ENCODE results near the gene CBX4.
A peak's percentile ranks its signal among the peaks of the same experiment; 100 is the strongest.

CBX4 gene

DNA sequence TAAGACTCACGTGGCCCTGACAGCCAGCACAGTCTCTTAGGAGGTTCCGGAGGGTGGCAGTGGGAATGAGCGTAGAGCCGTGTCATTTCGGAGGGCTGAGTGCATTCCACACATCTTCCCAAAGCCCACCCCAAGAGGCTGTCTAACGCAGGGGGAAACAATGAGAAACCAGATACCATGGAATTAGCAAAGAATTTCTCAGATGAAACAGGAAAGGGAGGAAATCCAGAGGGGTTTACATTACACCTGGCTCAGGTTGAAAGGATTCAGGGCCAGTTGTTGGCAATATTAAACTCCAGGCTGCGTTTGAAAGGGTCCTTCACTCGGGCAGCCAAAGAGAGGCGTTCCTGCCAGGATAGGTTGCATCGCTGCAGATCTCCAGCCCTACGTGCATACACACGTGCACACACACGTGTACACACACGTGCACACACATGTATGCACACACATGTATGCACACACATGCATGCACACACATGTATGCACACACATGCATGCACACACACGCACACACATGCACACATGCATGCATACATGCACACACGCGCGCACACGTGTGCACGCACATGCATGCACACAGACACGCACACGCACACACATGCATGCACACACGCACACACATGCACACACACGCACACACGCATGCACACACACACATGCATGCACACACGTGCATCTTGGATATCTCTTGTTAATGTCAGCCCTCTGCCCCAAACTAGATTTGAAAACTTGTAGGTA is 12.2 kb downstream of the CBX4 start:
- DNase-seq, result no peak

DNA sequence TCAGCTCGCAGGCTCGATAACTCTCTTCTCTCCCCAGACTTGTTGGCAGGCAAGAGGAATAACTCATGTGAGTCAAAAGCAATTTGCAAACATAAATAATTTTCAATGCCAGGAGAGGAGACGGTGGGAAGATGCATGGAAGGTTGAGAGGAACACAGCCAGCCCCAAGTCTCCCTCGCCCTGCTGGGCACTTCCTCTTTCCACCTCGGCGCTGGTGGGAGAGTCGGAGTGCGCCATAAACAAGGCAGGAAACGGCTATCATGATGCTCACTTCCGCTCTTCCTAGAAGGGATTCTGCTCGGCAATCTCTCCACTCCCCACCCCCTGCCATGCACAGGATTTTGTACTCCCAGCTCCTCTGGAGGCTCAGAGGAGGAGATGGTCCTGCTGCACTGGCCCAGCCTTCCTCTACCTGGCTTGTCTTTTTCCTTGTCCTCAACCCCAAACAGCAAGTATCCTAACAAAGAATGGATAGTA is 13.0 kb downstream of the CBX4 start:
- no peak for DNase-seq

DNA sequence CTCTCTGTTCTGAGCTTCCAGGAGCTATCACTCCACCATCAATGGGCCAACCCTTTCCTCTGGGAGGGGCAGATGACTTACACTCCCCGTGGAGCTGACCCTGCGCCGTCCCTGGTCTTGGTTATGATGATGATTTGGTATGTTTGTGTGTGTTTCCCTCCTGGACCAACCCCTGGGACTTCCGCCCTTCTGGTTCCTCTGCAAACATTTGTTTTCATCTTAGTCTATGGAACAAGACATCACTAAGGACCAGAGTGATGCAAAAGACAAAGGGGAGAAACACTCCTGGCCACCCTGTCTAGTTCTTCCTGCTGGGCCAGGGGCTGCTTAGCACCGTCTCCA is 13.7 kb downstream of the CBX4 start:
- DNase-seq, result no peak

DNA sequence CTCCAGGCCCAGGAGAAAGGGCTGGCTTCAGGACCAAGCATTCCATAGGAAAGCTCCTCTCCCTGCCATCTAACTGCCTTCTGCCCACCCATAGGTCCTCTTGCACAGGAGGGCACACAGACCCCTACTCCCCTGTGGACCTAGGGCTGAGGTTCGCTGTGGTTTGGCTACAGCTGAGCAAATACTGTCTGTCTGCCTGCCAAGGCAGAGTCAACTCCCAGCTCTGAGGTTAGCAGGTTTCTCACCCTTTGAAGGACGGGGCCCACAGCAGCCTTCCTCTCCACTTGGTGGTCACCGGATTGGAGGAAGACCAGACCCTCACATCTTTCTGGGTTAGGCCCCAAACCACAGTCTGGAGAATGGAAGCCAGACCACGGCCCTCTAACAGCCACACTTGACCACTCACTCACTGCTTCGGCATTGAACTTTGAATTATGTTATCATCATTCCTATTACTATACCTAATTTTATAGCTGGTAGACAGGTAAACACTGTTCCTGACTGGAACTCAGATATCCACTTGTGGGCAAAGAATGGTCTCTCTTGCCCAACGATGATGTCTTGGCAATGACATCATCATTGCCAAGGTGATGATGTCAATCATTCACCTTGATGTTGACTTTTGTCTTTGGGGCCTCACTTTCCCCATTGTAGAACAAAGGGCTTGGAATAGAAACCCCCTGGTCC is 14.2 kb downstream of the CBX4 start:
- DNase-seq, result no peak

DNA sequence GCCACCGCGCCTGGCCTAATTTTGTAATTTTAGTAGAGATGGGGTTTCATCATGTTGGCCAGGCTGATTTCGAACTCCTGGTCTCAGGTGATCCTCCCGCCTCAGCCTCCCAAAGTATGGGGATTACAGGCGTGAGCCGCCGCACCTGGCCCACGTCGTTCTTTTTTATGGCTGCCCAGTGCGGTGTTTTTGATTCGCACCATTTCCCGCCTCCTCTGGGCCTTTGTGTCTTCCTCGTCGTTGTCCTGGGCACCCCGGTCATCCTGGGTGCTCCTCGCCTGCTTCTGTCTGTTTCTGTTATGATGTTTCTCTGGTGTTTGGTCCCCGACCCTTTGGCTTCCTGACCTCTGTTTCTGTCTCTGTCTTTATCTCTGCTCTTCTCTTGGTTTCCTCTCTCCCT is 15.0 kb downstream of the CBX4 start:
- DNase-seq, result no peak

DNA sequence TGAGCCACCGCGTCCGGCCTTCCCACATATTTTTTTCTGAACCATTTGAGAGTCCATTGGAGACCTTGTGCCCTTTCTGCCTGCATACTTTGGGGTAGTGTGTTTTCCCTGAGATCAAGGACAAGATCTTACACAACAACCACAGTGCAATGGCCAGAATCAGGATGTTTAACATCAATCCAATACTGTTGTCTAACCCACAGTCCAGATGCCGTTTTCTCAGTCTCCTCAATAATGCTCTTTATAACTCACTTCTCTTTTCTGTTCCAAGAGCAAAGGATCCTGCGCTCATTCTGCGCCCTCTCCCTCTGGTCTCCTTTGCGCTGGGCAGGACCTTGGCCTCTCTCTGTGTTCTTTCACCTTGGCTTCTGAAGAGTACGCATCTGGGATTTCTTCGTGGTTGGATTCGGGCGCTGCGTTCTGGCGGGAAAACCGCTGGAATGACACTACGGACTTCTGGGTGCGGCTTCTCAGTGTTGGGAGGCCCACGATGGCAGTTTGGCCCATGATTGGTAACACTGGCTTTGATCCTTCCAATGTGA is 16.6 kb downstream of the CBX4 start:
- DNase-seq, result no peak

DNA sequence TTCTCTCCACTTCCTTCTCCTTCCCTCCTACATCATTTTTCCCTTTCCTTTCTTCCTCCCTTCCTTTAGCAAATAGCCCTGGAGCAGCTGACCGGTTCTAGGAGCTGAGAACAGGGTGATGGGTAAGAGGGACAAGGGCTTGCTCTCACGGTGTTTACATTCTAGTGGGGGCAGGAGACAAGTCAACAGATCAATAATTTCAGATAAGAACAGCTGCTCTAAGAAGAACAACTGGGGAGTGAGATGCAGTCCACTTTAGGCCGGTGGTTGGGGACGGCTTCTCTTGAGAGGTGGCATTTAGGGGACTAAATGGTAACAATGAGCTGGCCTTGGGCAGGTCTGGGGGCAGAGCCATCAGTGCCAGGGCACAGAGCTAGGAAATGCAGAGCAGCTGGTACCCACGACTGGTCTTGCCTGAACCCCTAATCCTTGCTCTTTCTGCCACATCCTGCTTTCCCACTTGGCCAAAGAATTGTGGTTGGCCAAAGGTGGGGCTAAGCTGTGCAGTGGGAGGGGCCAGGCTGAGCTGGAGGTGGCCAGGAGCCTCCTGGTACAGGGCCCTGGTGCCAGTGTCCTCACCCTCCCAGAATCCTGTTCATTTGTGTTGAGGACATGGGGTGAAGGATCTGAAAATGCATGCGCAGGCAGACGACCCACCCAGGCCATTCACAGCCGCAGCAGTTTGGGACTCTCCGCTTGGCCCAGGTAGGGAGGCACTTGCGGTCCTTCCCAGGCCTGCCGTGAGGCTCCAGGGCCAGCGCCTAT is 17.7 kb downstream of the CBX4 start:
- DNase-seq, result no peak

GRCh38 chr17:79820959-79821330 is 18.3 kb downstream of the CBX4 start:
- DNase-seq, result no peak

DNA sequence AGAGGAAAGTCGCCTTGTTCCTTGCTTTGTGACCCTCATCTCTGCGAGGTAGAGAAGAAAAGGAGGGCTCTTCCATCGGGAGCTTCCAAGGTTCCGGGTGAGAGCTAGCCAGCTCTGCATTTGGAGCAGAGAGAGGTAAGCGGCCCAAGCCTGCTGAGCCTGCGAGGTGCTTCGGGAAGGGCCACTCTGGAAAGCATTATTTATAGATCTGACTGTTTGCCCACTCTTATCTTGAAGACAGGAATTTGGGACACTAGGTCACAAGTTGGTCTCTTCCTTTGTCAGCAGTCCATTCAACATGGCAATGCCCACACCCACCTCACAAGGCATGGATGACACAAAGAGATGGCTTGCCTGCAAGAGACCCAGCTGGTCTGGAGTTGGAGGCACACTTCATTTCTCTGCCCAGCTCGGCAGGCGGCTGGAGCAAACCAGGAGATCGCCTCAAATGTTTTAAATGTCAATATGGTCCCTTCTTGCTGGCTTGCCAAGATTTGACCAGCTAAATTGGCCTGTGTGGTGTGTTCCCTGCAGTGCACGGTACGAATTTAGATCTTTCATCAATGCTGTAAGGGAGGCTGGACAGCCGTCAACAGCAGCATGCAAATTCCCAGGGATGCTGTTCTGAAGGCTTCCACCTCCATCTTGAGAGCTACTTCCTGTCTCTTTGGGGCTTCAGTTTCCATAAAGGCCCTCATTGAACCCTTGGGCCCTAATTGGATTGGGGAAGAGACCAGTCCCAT is 19.5 kb downstream of the CBX4 start:
- DNase-seq, result no peak

- DNase-seq, result no peak
Observed at GRCh38 chr17:79819085-79819484, 20.2 kb downstream of the CBX4 start.

- no peak for DNase-seq
Observed at GRCh38 chr17:79818026-79818758, 21.0 kb downstream of the CBX4 start.

GRCh38 chr17:79815836-79816461 is 23.3 kb downstream of the CBX4 start:
- no peak for DNase-seq

DNA sequence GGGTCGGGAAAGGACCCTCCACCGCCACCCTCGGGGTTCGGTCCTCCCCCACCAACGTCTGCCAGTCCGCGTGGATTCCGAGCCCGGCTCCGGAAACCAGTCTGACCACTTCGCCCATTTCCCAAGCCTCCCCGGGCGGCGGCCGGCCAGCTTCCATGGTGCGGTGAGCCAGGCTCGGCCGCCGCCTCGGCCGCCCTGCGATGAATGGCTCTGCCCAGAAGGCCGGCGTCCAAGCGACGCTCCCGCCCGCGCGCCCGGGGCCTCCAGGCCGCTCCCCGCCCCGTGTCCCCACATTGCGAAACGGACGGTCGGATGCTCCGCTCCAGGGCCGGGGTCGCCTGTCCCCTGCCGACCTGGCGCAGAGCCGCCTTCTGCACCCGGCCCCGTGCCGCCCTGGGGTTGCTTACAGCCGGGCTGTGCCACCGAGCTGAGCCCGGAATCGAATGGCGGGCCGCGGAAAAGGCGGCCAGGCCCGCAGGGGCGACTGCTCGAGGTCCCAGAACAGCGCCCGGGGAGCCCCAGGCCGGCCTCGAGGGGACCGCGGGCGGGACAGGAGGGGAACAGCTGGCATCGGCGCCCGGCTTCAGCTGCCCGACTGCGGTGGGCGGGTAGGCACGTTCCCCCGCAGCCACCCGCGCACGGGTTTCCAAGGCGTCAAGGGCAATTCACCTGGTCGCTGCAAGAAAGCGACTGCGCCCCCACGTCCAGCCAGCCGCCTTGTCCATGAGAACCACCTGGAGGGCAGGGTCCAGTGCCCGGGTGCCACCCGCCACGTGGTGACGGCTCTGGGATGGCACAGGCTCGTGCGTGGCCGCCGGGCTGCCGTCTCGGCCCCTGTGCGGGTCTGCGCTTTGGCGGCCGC is 24.0 kb downstream of the CBX4 start:
- DNase-seq, result peak; percentile 37

DNA sequence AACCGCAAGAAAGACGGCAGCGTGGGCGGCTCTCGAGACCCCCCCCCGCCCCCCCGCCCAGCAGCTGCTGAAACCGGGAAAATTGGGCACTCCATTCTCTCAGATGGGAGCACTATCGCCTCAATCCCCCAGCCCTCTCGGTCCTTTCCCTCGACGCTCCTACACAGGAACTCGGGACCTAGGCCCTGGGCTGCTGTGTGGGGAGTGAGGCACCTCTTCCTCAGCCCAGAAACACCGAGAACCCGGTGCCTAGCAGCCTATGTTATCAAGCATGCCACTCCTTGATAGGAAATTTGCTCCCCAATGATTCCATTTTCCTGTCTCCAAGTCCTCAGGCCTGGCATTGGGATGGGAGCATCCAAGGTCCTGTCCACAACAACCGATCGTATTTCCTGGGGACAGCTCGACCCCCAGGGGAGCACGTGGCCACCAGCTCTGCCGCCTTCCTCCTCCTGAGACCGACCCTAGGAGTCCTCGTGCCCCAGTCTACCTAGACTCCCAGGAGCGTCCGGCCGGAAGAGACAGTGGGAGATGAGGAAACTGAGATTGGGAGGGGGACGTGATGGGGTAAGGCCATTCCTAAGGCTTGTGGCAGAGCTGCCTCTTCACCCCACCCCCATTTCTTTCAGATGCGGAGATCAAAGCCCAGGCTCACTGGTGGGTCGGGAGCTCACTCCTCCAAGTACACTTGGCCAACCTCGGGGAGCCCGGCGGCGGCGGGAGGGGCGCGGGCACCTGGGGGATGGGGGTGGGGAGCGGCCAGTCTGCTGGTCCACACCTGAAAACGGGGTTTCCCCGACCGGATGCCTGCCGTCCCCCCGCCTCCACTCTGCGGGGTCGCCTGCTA is 24.9 kb downstream of the CBX4 start:
- no peak for DNase-seq

- no peak for DNase-seq
Observed at GRCh38 chr17:79813297-79814126, 25.7 kb downstream of the CBX4 start.

DNA sequence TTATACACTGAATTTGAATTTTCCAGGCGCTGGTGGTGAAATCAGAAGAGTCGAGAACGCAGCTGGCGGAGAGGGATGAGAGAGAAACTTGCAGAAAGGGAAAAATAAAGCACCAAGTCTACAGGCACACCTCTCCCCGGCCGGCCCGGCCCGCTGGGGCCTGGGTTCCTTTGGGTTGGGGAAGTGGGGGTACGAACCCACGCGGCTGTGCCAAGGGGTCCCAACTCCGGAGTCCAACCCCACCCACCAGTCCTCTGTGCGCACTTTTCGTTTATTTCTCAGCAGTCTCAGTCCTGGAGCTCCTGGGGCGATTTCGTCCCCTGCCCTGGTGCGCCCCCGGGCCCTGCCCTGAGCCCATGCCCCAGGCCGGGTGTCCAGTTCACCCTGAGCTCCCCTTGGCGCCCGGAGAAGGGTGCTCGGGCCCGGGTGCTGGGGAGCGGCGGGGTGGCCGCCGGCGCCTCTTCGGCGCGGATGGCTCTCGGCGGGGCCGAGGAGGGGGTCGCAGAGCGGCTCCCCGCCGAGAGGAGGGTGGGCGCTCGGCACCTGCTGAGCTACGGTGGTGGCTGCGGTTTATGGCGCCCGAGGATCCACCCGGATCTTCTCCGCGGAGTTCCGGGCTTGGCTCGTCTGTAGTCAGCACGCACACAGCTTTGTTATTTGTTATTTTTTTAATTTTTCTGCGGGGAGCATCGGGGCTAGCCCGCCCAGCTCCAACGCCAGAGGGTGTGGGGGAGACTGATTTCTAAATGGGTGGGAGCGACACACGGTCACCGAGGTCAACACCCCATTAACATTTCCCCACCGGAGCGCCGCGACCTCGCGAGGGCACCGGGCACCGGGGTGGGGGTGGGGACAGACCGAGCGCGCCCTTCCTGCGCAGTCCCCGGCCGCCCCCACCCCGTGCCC is 26.6 kb downstream of the CBX4 start:
- no peak for DNase-seq

DNA sequence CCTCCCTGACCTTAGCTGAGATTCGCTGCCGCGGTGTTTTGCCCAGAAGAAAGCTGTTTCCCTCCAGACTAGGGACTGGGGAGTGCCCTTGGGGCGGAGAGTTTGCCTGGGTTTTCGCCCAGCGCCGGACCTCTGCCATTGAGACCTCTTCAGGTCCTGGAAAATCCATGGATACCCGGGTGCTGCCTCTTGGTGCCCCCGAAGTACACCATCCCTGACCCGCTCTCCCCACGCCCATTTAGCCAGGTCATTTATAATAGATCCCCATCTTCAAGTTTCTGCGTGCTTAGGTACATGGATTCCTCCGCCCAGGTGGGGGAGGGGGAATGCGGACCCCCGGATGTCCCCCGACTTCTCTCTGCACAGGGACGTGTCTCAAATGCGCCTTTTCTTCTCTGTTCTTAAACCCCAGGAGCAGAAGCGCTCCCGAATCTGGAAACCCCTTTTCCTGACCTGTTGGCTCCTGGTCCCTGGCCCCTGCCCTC is 27.3 kb downstream of the CBX4 start:
- DNase-seq, result no peak
